Medulla oblongata (tissue), 1 donor: ENCODE data around the gene ZFY.
"Not testable (repeated sequence)": the region's sequence is repeated elsewhere in the genome, so short reads cannot be mapped to it uniquely, and the experiment has no call there.

Experiments used
- DNase-seq: peaks from one replicate; pipeline ENCODE4 v3.0.0-alpha.2; 2015; ENCODE audit errors: extremely low spot score

Gene ZFY

GRCh38 chrY:2973110-2973751 lies 38.0 kb downstream of the ZFY start:
- DNase-seq = no peak

- no peak for DNase-seq
These were observed 44.1 kb downstream of the ZFY start for GRCh38 chrY:2979283-2979682.

- no peak for DNase-seq
These were observed 49.3 kb downstream of the ZFY start for GRCh38 chrY:2984491-2984890.

- DNase-seq = not testable (repeated sequence)
These were observed 52.0 kb downstream of the ZFY start for GRCh38 chrY:2987178-2987577.

- DNase-seq = not testable (repeated sequence)
These were observed 62.2 kb downstream of the ZFY start for GRCh38 chrY:2997369-2997768.

- peak; percentile 2 for DNase-seq
These were observed 67.0 kb downstream of the ZFY start for GRCh38 chrY:3002190-3002589.

- DNase-seq = peak; percentile 29
These were observed 67.7 kb downstream of the ZFY start for GRCh38 chrY:3002680-3003515.

GRCh38 chrY:3003516-3003830 lies 68.3 kb downstream of the ZFY start:
- peak; percentile 19 for DNase-seq

- no peak for DNase-seq
These were observed 68.7 kb downstream of the ZFY start for GRCh38 chrY:3003846-3004245.

- not testable (repeated sequence) for DNase-seq
These were observed 70.8 kb downstream of the ZFY start for GRCh38 chrY:3006031-3006430.

GRCh38 chrY:3007967-3008366 lies 72.8 kb downstream of the ZFY start:
- DNase-seq = no peak

GRCh38 chrY:3012226-3012625 lies 77.0 kb downstream of the ZFY start:
- DNase-seq = no peak

GRCh38 chrY:3016594-3016993 lies 81.4 kb downstream of the ZFY start:
- DNase-seq = peak; percentile 22

GRCh38 chrY:3018546-3018945 lies 83.4 kb downstream of the ZFY start:
- no peak for DNase-seq

GRCh38 chrY:3019584-3019983 lies 84.4 kb downstream of the ZFY start:
- DNase-seq = no peak

- DNase-seq = peak; percentile 16
These were observed 86.0 kb downstream of the ZFY start for GRCh38 chrY:3021176-3021575.

GRCh38 chrY:3023606-3024005 lies 88.4 kb downstream of the ZFY start:
- no peak for DNase-seq

GRCh38 chrY:3025357-3025756 lies 90.2 kb downstream of the ZFY start:
- DNase-seq = no peak
